ENCODE measurements around the gene NKX1-2. TPM values are rescaled to one million over a fixed set of nuclear protein-coding genes. Genes with fewer than 3 reads are reported as not detected.

Gene NKX1-2
- total and polyA plus RNA-seq, 8 donors: not detected

GRCh38 chr10:124423813-124424212 is 26.0 kb downstream of the NKX1-2 start:
- H3K4me3 ChIP-seq: no peak overlapping the region
- H3K4me1 ChIP-seq: peaks cover 0 to 7% (median 4%) of the 10 kb centered on the region in 3 donors
- FAIRE-seq (no peak), DNase-seq (no peak), ATAC-seq (no peak)
- H3K27me3 ChIP-seq: peaks cover 0 to 5% (median 0%) of the 10 kb centered on the region in 4 donors
- 77 to 81% methylated on average over 5 of the region's 5 CpGs for WGBS, 2 donors
- TF ChIP-seq, protein P1, sequence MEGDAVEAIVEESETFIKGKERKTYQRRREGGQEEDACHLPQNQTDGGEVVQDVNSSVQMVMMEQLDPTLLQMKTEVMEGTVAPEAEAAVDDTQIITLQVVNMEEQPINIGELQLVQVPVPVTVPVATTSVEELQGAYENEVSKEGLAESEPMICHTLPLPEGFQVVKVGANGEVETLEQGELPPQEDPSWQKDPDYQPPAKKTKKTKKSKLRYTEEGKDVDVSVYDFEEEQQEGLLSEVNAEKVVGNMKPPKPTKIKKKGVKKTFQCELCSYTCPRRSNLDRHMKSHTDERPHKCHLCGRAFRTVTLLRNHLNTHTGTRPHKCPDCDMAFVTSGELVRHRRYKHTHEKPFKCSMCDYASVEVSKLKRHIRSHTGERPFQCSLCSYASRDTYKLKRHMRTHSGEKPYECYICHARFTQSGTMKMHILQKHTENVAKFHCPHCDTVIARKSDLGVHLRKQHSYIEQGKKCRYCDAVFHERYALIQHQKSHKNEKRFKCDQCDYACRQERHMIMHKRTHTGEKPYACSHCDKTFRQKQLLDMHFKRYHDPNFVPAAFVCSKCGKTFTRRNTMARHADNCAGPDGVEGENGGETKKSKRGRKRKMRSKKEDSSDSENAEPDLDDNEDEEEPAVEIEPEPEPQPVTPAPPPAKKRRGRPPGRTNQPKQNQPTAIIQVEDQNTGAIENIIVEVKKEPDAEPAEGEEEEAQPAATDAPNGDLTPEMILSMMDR (IDR thresholded peaks at IDR 0.05): no peak
- intact Hi-C loops (cut with DNase I): no loop called here
- no peaks in the 10 kb centered on the region for H3K36me3 ChIP-seq
- no peak overlapping the region for H3K27ac ChIP-seq
- no peaks in the 10 kb centered on the region for H3K9me3 ChIP-seq

DNA sequence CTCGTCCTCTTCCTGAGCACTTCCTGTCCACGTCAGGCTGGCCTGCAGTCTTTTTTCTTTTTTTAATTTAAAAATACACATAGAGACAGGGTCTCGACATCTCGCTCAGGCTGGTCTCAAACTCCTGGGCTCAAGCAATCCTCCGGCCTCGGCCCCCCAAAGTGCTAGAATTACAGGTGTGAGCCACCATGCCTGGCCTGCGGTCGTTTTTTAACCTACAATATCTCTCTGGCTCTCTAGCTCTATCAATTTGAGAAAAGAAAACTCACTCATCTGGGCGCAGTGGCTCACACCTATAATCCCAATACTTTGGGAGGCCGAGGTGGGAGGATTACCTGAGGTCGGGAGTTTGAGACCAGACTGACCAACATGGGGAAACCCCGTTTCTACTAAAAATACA is 27.1 kb downstream of the NKX1-2 start:
- Histone ChIP-seq H3K36me3 (no peaks in the 10 kb centered on the region), H3K4me3 (no peak overlapping the region), H3K27me3 (peaks cover 0 to 5% (median 0%) of the 10 kb centered on the region in 4 donors), H3K9me3 (no peaks in the 10 kb centered on the region), H3K27ac (no peak overlapping the region), H3K4me1 (peaks cover 0 to 7% (median 6%) of the 10 kb centered on the region in 3 donors)
- TF ChIP-seq, protein P1 (IDR thresholded peaks at IDR 0.05): no peak
- FAIRE-seq (no peak), DNase-seq (no peak), ATAC-seq (no peak)
- intact Hi-C loops (cut with DNase I): no loop called here
- WGBS, 2 donors: 70 to 81% methylated on average over 12 of the region's 12 CpGs

DNA sequence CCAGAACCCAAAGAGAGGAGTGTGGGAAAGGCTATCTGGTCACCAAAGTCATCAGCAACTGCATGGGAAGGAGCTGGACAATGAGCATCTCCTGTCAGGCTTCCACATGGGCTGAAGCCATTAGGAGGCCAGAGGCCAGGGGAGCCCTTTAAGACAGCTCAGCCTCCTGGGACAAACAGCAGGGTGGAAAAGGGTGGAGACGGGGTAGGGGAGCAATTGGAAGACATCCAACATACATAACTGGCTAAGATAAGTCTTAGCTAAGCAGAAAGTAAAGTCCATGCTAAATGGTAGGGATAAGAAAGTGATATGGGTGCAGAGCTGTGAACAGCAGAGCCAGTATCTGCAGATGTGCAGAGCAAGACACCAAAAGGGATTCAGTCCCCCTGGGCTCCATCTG is 29.6 kb downstream of the NKX1-2 start:
- FAIRE-seq: no peak
- TF ChIP-seq, protein P1 (IDR thresholded peaks at IDR 0.05): no peak
- H3K27me3 ChIP-seq: no peaks in the 10 kb centered on the region
- no peaks in the 10 kb centered on the region for H3K9me3 ChIP-seq
- H3K4me3 ChIP-seq: no peak overlapping the region
- ATAC-seq: no peak
- H3K27ac ChIP-seq: no peak overlapping the region
- WGBS, 2 donors: 7 to 23% methylated on average over 1 of the region's 1 CpG
- no peaks in the 10 kb centered on the region for H3K36me3 ChIP-seq
- DNase-seq: no peak
- H3K4me1 ChIP-seq: peaks cover 6 to 16% (median 13%) of the 10 kb centered on the region in 3 donors
- intact Hi-C loops (cut with DNase I): no loop called here

DNA sequence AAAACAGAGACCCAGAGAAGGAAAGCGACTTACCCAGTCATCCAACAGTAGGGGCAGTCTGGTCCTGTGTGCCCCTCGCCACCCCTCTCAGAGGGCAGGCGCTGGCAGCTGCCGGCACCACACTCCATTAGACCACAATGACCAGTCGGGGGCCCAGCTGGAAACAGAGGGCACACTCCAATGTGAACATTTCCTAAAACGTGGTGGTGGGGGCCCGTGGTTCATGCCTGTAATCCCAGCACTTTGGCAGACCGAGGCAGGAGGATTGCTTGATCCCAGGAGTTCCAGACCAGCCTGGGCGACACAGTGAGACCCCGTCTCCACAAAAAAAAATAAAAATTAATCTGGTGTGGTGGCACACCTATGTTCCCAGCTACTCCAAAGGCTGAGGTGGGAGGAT is 30.2 kb downstream of the NKX1-2 start:
- ATAC-seq (no peak), DNase-seq (peak in 1 of 6 donors; percentile 26), FAIRE-seq (no peak)
- H3K4me1 ChIP-seq: peaks cover 7 to 15% (median 13%) of the 10 kb centered on the region in 3 donors
- intact Hi-C loops (cut with DNase I): no loop called here
- TF ChIP-seq, protein P1 (IDR thresholded peaks at IDR 0.05): no peak
- no peaks in the 10 kb centered on the region for H3K36me3 ChIP-seq
- no peak overlapping the region for H3K4me3 ChIP-seq
- H3K27ac ChIP-seq: no peak overlapping the region
- no peaks in the 10 kb centered on the region for H3K27me3 ChIP-seq
- WGBS, 2 donors: 94 to 96% methylated on average over 10 of the region's 10 CpGs
- no peaks in the 10 kb centered on the region for H3K9me3 ChIP-seq

DNA sequence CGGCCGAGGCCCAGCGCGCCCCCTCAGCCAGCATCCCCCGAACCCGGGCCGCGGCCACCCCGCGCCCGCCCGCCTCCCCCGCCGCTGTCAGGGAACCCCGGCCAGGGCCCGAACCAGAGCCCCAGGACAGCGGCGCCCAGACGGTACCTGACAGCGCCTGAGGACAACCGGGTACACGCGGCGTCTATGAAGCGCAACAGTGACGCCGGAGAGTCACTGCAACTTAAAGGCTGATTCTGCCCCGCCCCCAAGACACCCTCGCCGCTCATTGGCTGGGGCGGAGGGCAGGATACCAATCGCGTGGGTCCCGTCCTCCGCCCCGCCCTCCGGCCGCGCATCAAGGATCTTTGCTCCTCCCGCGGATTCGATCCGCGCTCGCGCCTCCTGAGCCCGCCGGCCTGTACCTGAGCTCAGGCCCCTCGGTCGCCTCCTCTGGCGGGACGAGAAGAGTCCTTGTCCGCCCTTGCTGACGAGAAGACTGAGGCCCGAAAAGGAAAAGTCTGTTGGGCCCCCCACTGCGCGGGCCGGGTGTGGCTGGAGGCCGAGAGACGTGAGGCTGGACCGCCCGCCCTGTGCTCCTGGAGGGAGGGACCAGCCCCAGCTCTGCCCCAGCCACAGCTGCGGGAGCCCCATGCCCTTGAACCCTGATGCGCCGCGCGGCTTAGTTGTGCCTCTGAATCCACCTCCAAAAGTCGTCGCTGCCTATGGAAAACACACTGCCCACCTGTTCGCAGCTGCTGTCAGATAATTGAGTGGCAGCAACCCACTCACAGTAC is 30.9 kb downstream of the NKX1-2 start, which contains the start of gene OAT:
TSS of gene OAT (minus strand) at position 198 of the 776 bp plus-strand sequence. CDS start 6,752 bp downstream, outside the sequence.
- peak; percentile 95 to 99 (median 97) for ATAC-seq

More for the DNA sequence above, 30.9 kb downstream of the NKX1-2 start, which contains the start of gene OAT:
- intact Hi-C loops (cut with DNase I): no loop called here
- peak within 1 kb of the TSS; percentile 65 to 82 (median 76) for H3K27ac ChIP-seq
- TF ChIP-seq, protein P1 (IDR thresholded peaks at IDR 0.05): no peak
- FAIRE-seq: peak; percentile 80
- no peaks in the 10 kb centered on the region for H3K36me3 ChIP-seq
- 2 to 3% methylated on average over 66 to 70 of the region's 70 CpGs for WGBS, 2 donors
- no peaks in the 10 kb centered on the region for H3K27me3 ChIP-seq
- peak within 1 kb of the TSS; percentile 67 to 97 (median 86) for H3K4me3 ChIP-seq
- H3K4me1 ChIP-seq: peaks cover 13 to 22% (median 19%) of the 10 kb centered on the region in 3 donors
- no peaks in the 10 kb centered on the region for H3K9me3 ChIP-seq
- DNase-seq: peak; percentile 93 to 98 (median 96)
